GM18951 (cell line): ENCODE measurements around the gene MEIS3.

Experiments used
- POLR2A ChIP-seq: IDR thresholded peaks from 4 replicates; pipeline ENCODE4 v1.6.1; 2011; ENCODE audit warnings: mild to moderate bottlenecking; ENCODE audit not compliant: insufficient read length, insufficient read depth; ENCODE audit errors: extremely low read depth
- in situ Hi-C: fragments of 300-500 bp; cut with MboI; formaldehyde crosslinking; loops from one replicate; pipeline ENCODE4 v1.12.0; 2022; ENCODE audit warnings: low sequenced_read_pairs, mixed read lengths, inconsistent platforms; ENCODE audit not compliant: unreplicated experiment

Gene MEIS3

DNA sequence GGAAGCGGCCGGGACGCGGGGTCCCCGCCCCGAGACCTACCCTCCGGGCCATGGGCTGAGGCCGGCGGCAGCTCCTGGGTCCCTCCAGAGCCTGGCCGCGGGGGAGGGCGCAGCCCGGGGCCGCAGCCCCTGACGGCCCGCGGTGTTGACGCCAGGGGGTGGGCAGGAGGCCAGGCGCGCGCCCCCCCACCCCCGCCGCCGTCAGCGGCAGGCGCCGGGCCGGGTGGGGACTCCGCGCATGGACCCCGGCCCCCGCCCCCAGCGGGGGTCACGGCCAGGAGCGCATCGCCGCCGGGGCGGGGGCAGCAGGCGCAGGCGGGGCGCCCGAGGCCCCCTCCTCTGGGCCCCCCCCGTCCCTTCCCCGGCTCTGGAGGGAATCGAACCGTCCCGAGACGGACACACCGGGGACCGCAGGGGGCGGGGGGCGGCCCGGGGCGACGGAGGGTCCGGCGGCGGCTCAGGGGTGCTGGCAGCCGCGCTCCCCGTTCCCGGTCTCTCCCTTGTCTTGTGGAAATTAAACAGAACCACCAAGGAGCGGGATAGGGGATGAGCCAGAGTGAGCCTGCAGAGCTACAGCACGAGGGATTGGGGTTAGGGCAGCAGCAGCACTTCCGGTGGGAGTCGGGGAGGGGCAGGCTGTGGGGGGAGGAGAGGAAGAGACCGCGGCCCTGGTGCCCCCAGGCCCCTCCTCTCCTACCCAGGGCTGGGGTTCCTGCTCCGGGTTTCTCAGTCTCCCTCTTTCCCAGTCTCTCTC is at the start of gene MEIS3:
TSS of gene MEIS3 (minus strand) at position 498 of the 754 bp plus-strand sequence. CDS start at position 52, 446 bp downstream.
- in situ Hi-C loops: no loop called here
- TF ChIP-seq POLR2A: no peak

DNA sequence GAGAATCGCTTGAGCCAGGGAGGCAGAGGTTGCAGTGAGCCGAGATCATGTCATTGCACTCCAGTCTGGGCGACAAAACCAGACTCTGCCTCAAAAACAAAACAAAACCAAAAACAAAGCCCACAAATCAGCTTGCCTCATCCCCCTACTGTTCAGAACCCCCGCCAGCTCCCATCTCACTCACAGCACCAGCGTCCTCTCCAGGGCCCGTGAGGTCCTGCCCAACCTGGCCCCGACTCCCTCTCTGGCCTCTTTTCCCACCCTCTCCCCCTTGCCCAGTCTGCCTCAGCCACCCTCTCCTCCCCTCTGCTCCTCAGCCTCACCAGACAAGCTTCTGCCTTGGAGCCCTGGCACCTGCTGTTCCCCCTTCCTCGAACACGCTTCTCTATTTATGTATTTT is 48.6 kb upstream of the MEIS3 start:
- TF ChIP-seq POLR2A: no peak
- in situ Hi-C loops: no loop called here

DNA sequence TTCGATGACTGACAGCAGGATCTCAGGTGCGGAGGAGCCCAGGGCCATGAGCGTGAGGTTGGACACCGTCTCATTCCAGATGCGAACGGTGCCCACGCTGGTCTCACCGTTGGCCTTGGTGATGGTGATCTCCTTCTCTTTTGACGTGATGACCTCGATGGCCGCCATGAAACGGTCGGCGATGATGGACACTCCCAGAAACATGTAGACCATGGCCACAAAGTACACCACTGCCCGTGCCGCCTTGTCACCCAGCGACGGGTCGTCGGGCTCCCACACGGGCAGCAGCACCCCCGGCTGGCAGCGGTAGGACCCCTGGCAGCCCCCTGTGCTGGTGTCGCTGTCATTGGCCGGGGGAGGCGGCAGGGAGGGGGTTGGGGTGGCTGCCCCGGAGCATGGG is 46.6 kb upstream of the MEIS3 start:
- in situ Hi-C loops: no loop called here
- no peak for TF ChIP-seq POLR2A

DNA sequence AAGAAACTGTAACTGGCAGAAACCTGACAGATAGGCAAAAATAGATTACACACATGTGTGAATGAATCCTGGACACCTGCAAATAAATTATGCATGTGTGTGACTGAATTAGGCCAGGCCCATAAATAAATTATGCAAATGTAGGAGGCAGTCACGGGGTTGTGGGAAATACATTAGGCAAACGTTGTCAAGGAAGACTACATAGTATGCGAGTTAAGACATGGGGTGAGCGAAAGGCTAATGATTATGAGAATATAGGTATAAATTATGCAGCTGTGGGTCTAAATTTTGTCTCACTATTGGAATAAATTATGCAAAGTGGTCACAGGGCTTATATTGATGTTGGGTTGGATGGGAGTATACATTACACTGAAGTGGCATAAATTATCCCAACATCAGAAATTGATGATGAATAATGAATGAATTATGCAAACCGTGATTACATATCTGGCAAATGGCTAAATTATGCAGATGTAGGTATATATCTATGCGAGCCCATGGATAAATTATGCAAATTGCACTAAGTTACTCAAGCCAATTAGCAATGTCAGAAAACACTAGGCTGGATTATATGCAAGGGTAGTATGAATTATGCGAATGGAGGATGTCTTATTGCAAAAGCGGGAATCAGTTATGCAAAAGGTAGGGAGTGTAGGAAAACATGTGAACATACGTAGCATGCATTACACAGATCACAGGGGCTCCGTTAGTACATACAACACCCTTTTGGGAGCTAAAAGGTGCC is 45.5 kb upstream of the MEIS3 start:
- TF ChIP-seq POLR2A: no peak
- in situ Hi-C loops: no loop called here

DNA sequence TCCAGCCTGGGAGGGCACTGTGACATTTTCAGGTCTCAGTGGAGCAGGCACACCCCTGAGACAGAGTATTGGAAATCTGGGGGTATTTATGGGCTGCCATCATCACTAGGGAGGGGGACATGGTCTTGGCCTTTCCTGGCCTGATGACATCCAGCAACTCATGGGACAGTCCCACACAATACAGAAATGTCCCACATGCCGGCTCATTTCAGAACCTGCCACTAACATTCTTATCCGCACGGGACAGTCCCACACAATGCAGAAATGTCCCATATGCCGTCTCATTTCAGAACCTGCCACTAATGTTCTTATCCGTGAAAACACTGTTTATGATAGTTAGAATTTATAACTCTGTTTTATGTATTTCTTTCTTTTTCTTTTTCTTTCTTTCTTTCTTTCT is 42.5 kb upstream of the MEIS3 start:
- in situ Hi-C loops: no loop called here
- TF ChIP-seq POLR2A: no peak

DNA sequence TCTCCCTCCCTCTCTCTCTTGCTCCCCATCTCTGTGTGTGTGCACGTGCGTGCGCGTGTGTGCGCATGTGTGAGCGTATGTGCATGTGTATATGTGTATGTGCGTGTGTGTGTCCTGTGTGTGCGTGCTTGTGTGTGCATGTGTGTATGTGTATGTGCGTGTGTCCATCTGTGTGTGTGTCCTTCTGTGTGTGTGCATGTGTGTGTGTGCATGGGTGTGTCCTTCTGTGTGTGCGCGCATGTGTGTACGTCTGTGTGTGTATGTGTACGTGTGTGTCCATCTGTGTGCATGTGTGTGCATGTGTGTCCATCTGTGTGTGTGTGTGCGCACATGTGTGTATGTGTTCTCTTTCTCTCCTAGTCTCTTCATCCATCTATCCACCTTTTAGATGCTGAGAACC is 40.1 kb upstream of the MEIS3 start:
- in situ Hi-C loops: no loop called here
- no peak for TF ChIP-seq POLR2A

DNA sequence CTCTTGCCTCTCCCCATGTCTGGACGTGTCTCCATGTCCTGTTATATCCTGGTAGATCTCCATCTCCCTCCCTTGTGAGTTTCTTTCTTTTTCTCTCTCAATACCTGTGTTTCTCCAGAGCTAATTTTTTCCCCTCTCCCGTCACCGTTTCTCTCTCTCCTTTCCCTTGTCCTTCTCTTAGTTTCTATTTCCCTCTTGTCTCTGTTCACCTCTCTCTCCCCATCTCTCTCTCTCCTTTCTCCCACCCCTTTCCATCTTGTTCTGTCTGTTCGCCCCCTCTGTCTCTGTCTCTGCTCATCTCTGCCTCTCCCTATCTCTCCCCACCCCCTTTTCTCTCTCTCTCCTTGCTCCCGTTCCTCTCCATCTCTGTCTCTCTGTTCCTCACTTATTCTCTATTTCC is 39.3 kb upstream of the MEIS3 start:
- in situ Hi-C loops: no loop called here
- TF ChIP-seq POLR2A: no peak

DNA sequence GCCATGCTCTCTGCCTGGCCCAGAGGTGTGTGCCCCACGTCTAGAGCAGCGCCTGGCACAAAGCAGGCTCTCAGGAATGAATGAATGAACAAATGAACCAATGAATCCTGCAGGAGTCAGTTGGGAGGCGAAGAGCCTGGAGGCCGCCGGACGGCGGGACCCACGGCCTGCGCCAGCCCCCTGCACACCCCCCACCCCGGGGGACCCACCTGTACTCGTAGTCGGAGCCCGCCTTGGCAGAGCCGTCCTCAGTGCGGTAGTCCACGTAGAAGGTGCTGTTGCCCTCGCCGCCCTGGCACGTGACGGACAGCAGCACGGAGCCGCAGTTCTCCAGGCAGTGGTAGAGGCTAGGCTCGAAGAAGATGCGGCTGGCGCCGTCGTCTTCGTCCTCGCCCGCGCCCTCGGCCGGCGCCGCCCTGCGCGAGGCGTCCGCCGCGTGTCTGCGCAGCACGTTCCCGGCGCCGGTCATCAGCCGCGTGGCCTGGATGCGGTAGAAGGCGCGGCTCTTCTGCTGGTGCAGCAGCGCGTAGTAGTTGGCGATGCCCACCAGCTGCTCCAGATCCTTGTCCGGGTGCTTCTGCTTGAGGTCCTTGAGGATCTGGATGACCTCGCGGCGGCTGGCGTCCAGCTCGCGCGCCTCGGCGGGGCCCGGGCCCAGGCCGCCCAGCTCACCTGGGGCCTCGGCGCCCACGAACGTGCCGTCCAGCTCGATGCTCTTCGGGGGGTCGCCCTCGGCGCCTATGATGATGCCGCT is 37.6 kb upstream of the MEIS3 start:
- no peak for TF ChIP-seq POLR2A
- in situ Hi-C loops: no loop called here

DNA sequence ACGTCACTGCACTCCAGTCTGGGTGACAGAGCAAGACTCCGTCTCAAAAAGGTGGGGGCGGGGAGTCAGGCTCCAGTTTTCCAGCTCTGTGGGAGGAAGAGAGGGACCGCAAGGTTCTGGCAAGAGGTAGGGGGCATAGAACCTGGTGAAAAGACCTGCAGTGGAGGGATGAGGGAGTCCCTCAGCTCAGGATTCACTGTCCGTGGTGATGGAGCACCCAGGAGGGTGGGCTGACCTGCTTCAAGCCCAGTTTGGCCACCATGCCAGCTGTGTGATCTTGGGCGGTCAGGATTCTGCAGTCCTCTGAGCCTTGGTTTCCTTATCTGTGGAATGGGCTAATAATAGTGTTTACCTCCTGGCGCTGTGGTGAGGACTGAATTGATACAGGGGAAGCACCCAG is 31.2 kb upstream of the MEIS3 start:
- no peak for TF ChIP-seq POLR2A
- in situ Hi-C loops: no loop called here

DNA sequence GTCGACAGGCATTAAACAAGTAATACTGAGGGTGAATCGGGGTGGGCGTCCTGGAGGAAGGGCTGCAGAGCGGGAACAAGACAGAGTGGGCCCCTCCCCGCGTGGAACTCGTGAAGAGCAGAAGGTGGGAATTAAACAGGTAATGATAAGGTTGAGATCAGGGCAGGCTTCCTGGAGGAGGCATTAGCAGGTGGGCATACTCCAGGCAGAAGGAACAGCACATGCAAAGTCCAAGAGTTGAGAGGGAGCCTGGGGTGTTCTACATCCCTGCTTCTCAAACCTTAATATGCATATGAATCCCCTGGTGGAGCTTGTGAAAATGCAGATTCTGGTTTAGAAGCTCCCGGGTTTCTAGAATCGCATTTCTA is 29.0 kb upstream of the MEIS3 start:
- in situ Hi-C loops: no loop called here
- no peak for TF ChIP-seq POLR2A

DNA sequence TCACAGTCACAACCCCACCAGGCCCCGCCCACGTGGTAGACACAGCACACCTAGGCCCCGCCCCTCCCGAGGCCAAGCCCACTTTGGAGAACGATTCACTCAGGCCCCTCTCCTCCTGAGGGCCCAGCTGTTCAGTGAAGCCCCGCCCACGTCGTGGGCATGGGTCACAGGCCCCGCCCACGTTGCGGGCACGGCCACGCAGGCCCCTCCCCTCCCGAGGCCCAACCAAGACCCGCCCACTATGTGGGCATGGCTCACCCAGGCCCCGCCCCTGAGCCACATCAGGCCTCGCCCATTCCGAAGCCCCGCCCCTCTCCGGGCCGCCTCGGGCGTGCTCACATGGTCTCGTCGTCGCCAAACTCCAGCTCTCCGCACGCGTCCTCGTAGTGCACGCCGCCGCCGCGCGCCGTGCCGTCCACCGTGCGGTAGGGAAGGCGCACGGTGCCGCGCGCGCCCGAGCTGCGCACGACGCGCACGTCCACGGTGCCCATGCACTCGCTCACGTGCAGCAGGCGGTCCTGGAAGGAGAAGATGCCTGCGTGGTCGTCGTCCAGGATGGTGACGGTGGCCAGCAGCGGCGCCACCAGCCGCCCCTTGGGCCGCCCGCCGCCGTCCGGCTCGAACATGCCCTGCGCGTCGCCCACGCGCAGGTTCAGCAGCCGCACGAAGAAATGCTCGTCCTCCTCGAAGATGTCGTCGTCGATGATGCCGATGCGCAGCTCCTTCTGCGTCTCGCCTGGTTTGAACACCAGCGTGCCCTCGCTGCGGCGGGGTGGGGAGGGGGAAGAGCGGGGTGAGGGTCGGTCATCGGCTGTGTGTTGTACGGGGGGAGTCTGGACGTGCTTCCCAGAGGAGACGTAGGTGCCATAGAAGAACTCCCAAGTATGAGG is 28.4 kb upstream of the MEIS3 start:
- TF ChIP-seq POLR2A: no peak
- in situ Hi-C loops: no loop called here

DNA sequence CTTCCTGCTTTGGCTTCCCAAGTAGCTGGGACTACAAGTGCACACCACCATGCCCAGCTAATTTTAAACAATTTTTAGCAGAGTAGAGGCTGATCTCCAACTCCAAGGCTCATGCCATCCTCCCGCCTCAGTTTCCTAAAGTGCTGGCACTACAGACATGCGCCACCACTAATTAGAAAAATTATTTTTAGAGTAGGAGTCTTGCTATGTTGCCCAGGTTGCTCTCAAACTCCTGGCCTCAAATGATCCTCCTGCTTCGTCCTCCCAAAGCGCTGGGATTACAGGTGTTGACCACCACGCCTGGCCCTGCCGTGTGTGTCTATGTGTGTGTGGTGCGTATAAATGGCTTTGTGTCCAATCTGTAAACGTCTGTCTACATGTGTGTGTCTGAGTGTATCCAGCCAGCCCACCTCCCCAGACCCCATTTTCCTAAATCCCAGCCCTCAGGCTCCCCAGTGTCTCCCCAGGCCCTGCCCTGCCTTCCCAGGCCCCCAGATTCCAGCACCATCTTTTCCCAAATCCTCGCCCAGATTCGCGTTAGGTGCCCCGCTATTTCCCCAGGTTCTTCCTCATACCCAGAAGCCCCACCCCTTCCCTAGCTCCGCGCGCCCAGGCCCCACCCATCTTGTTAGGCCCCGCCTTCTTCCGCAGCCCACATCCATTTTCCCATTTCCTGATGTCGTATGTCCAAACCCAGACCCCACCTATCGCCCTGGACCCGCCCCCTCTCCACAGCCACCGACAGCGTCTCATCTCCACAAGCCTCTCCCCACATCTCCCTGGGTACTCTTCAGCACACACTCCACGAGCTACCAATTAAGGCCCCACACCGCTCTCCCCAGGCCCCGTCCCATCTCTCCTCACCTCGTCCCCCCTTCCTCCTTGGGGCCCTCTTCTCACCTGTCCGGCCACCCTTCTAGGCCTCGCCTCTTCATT is 27.5 kb upstream of the MEIS3 start:
- TF ChIP-seq POLR2A: no peak
- in situ Hi-C loops: no loop called here
